ENCODE results near the gene KRTAP1-5.

KRTAP1-5 gene, protein sequence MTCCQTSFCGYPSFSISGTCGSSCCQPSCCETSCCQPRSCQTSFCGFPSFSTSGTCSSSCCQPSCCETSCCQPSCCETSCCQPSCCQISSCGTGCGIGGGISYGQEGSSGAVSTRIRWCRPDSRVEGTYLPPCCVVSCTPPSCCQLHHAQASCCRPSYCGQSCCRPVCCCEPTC

DNA sequence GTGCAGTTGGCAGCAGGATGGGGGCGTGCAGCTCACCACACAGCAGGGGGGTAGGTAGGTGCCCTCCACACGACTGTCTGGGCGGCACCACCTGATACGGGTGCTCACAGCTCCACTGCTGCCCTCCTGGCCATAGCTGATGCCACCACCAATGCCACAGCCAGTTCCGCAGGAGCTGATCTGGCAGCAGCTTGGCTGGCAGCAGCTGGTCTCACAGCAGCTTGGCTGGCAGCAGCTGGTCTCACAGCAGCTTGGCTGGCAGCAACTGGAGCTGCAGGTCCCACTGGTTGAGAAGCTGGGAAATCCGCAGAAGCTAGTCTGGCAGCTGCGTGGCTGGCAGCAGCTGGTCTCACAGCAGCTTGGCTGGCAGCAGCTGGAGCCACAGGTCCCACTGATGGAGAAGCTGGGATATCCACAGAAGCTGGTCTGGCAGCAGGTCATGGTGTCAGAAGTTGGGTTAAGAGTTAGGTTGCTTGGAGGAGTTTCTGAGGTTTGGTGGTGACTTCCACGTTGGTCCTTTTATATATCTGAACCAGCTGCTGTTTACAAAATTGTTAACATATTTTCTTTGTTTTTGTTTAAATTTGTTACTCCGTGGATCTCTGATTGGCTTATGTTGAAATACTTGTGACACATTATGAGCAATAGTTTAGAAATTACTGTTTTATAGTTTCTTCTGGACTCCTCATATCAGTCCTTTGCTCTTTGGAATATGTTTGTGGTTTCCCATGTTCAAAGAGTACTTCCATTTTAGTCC, at the start of gene KRTAP1-5:
Gene KRTAP1-5 (minus strand): TSS at position 494 of the 757 bp plus-strand sequence. CDS start 53 bp downstream, at position 441.
- TF ChIP-seq, protein P1, sequence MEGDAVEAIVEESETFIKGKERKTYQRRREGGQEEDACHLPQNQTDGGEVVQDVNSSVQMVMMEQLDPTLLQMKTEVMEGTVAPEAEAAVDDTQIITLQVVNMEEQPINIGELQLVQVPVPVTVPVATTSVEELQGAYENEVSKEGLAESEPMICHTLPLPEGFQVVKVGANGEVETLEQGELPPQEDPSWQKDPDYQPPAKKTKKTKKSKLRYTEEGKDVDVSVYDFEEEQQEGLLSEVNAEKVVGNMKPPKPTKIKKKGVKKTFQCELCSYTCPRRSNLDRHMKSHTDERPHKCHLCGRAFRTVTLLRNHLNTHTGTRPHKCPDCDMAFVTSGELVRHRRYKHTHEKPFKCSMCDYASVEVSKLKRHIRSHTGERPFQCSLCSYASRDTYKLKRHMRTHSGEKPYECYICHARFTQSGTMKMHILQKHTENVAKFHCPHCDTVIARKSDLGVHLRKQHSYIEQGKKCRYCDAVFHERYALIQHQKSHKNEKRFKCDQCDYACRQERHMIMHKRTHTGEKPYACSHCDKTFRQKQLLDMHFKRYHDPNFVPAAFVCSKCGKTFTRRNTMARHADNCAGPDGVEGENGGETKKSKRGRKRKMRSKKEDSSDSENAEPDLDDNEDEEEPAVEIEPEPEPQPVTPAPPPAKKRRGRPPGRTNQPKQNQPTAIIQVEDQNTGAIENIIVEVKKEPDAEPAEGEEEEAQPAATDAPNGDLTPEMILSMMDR (IDR thresholded peaks at IDR 0.05; ENCODE audit: insufficient read depth, low read length, missing control alignments), result no peak
- peak within 1 kb of the TSS; percentile 7; the same call in 1 of the 2 replicates for H3K4me3 ChIP-seq (ENCODE audit: low read depth, low read length)
- ChIA-PET POLR2A (interaction anchor here (1.1 to 1.5 kb wide), 2 partner anchors 10 to 469 kb away, joined by 3 read pairs; no protein-coding TSS in a partner anchor), CTCF (interaction anchor here (0.7 to 1.7 kb wide), 5 partner anchors 9 to 522 kb away, joined by 3 to 4 read pairs (median 3); no protein-coding TSS in a partner anchor)
- peak; percentile 77 for DNase-seq (ENCODE audit: low read depth, low spot score)

DNA sequence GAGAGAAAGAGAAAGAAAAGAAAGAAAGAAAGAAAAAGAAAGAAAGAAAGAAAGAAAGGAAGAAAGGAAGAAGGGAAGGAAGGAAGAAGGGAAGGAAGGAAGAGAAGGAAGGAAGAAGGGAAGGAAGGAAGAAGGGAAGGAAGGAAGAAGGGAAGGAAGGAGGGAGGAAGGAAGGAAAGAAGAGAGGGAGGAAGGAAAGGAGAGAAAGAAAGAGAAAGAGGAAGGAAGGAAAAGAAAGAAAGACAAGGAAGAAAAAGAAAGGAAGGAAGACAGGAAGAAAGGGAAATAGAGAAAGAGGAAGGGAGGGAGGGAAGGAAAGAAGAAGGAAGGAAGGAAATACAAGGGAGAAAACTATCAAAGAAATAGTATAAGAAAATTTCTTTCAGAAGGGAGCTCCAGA, 49.8 kb upstream of the KRTAP1-5 start:
- H3K4me3 ChIP-seq (ENCODE audit: low read depth, low read length), result no peak overlapping the region
- no peak for DNase-seq (ENCODE audit: low read depth, low spot score)
- CTCF ChIA-PET, result no interaction called here
- TF ChIP-seq, protein P1 (IDR thresholded peaks at IDR 0.05; ENCODE audit: insufficient read depth, low read length, missing control alignments), result no peak
- POLR2A ChIA-PET, result no interaction called here

DNA sequence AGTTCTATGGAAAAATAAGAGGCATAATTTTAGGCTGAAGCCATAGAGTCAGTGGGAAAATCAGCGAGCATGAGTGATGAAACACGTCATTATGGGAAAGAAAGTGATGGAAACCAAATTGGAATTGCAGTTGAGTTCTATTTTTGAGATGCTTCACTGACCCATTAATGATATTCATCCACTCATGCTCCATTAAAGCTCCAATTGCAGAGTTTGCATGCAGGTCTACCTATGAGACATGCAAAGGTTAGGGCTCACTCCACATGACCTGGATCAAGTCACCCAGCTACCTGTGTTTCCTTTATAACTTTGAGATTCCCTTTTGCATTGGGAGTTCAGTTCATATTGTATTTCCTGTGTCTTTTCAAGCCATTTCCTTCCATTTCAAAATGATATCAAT, 46.7 kb upstream of the KRTAP1-5 start:
- TF ChIP-seq, protein P1 (IDR thresholded peaks at IDR 0.05; ENCODE audit: insufficient read depth, low read length, missing control alignments), result no peak
- H3K4me3 ChIP-seq (ENCODE audit: low read depth, low read length), result no peak overlapping the region
- CTCF ChIA-PET, result interaction anchor here (1.3 to 1.6 kb wide), 2 partner anchors 475 to 593 kb away, joined by 3 to 6 read pairs; no protein-coding TSS in a partner anchor
- POLR2A ChIA-PET, result no interaction called here
- DNase-seq (ENCODE audit: low read depth, low spot score), result no peak

DNA sequence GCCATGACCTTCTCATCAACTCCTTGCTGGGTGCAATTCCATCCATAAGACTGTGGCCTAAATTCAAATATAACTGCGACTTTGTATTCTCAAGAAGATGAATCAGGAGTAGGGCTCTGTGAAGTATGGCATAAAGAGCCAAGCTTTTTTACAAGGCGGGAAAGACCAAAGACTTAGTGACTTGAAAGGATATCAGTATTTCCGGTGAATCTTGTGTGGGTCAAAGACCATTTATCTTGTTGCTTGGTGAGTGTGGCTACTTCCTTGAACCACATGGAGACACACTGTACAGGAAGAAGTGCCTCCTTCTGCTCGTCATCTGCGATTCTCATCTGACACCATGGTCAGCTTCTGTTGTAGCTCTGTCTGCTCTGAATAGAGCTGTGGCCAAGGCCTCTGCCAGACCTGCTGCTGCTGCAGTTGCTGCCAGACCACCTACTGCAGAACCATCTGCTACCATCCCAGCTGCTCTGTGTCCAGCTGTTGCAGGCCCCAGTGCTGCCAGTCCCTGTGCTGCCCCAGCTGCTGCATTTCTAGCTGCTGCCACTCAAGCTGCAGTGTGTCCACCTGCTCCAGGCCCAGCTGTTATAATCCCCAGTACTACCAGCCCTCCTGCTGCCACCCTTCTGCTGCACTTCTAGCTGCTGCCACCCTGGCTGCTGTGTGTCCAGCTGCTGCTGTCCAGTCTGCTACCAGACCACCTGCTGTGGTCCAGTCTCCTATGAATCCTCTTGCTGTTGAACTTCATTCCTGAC, 44.8 kb upstream of the KRTAP1-5 start:
- ChIA-PET CTCF (interaction anchor here (2.0 kb wide), 1 partner anchor 477 kb away, joined by 10 read pairs; no protein-coding TSS in a partner anchor), POLR2A (no interaction called here)
- no peak overlapping the region for H3K4me3 ChIP-seq (ENCODE audit: low read depth, low read length)
- no peak for DNase-seq (ENCODE audit: low read depth, low spot score)
- TF ChIP-seq, protein P1 (IDR thresholded peaks at IDR 0.05; ENCODE audit: insufficient read depth, low read length, missing control alignments), result no peak

DNA sequence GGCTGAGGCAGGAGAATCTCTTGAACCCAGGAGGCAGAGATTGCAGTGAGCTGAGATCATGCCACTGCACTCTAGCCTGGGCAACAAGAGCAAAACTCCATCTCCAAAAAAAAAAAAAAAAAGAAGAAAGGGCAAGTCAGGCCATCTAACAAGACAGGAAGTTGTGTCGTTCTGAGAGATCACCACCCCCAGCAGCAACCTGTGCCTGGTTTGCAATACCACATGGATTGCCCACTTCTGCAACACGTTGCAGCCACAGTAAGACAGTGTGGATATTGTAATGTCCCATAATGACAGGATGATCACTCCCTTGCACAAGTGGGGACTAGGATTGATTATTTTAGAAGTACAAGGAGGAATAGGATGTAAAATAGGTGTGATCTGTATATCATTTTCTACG, 42.0 kb upstream of the KRTAP1-5 start:
- DNase-seq (ENCODE audit: low read depth, low spot score), result no peak
- ChIA-PET POLR2A (no interaction called here), CTCF (no interaction called here)
- TF ChIP-seq, protein P1 (IDR thresholded peaks at IDR 0.05; ENCODE audit: insufficient read depth, low read length, missing control alignments), result no peak
- H3K4me3 ChIP-seq (ENCODE audit: low read depth, low read length), result no peak overlapping the region
